SK-N-SH treated with all-trans-retinoic acid at 6 μM for 48 hours (cell line): ENCODE results near the gene IL7R.

ENCODE experiments used
- ATAC-seq: fragments of 200-7000 bp; cut with Tn5 transposase; 3 replicates; pipeline ENCODE4 v1.9.1; 2020; ENCODE audit warnings: mild to moderate bottlenecking, moderate library complexity
- ARNTL ChIP-seq: fragments of 450-650 bp; formaldehyde crosslinking; IDR thresholded peaks from 2 replicates; pipeline ENCODE4 v1.5.0; 2020; ENCODE audit warnings: low read depth, mild to moderate bottlenecking, moderate library complexity, borderline replicate concordance
- BACH2 ChIP-seq: fragments of 250-450 bp; sonication (Bioruptor Pico); IDR thresholded peaks from 2 replicates; pipeline ENCODE4 v1.9.0; 2021; ENCODE audit warnings: mild to moderate bottlenecking, borderline replicate concordance
- CREB5 ChIP-seq: fragments of 250-450 bp; sonication (Bioruptor Pico); IDR thresholded peaks from 2 replicates; pipeline ENCODE4 v1.5.1; 2020; ENCODE audit warnings: low read depth, mild to moderate bottlenecking, moderate library complexity
- CSDC2 ChIP-seq: fragments of 250-450 bp; sonication (Bioruptor Pico); IDR thresholded peaks from 2 replicates; pipeline ENCODE4 v1.5.0; 2020; ENCODE audit warnings: mild to moderate bottlenecking, moderate library complexity
- ESRRG ChIP-seq: fragments of 250-450 bp; sonication (Bioruptor Pico); IDR thresholded peaks from 2 replicates; pipeline ENCODE4 v1.6.1; 2021; ENCODE audit warnings: mild to moderate bottlenecking
- GLIS3 ChIP-seq: fragments of 250-450 bp; sonication (Bioruptor Pico); IDR thresholded peaks from 2 replicates; pipeline ENCODE4 v1.5.0; 2020; ENCODE audit warnings: mild to moderate bottlenecking, moderate library complexity
- ISL1 ChIP-seq: fragments of 250-450 bp; sonication (Bioruptor Pico); IDR thresholded peaks from 2 replicates; pipeline ENCODE4 v2.1.2; 2022; ENCODE audit warnings: mild to moderate bottlenecking, moderate library complexity
- OSR1 ChIP-seq: fragments of 250-450 bp; sonication (Bioruptor Pico); IDR thresholded peaks from 2 replicates; pipeline ENCODE4 v1.8.0; 2022; ENCODE audit warnings: moderate library complexity, mild to moderate bottlenecking, inconsistent platforms
- POU6F1 ChIP-seq: fragments of 250-450 bp; sonication (Bioruptor Pico); IDR thresholded peaks from 2 replicates; pipeline ENCODE4 v1.8.0; 2021; ENCODE audit warnings: low read depth, mild to moderate bottlenecking, moderate library complexity, borderline replicate concordance
- PPARA ChIP-seq: fragments of 250-450 bp; sonication (Bioruptor Pico); IDR thresholded peaks from 2 replicates; pipeline ENCODE4 v1.5.0; 2020; ENCODE audit warnings: mild to moderate bottlenecking, borderline replicate concordance
- RARB ChIP-seq: fragments of 250-450 bp; sonication (Bioruptor Pico); IDR thresholded peaks from 2 replicates; pipeline ENCODE4 v1.8.0; 2021; ENCODE audit warnings: mild to moderate bottlenecking, moderate library complexity
- TCF4 ChIP-seq: fragments of 250-450 bp; sonication (Bioruptor Pico); IDR thresholded peaks from 2 replicates; pipeline ENCODE4 v1.8.0; 2021; ENCODE audit warnings: mild to moderate bottlenecking, moderate library complexity, borderline replicate concordance
- TOX ChIP-seq: fragments of 250-450 bp; sonication (Bioruptor Pico); IDR thresholded peaks from 2 replicates; pipeline ENCODE4 v1.8.0; 2021; ENCODE audit warnings: mild to moderate bottlenecking, moderate library complexity, borderline replicate concordance
- TSHZ2 ChIP-seq: fragments of 250-450 bp; sonication (Bioruptor Pico); IDR thresholded peaks from 2 replicates; pipeline ENCODE4 v1.5.0; 2020; ENCODE audit warnings: mild to moderate bottlenecking, moderate library complexity
- ZC3H10 ChIP-seq: fragments of 250-450 bp; sonication (Bioruptor Pico); IDR thresholded peaks from 2 replicates; pipeline ENCODE4 v1.5.1; 2021; ENCODE audit warnings: mild to moderate bottlenecking, moderate library complexity
- ZFP3 ChIP-seq: fragments of 250-450 bp; sonication (Bioruptor Pico); IDR thresholded peaks from 2 replicates; pipeline ENCODE4 v1.5.0; 2020; ENCODE audit warnings: mild to moderate bottlenecking, moderate library complexity
- ZFP30 ChIP-seq: fragments of 450-650 bp; formaldehyde crosslinking; IDR thresholded peaks from 2 replicates; pipeline ENCODE4 v1.5.0; 2022; ENCODE audit warnings: mild to moderate bottlenecking, moderate library complexity
- ZNF565 ChIP-seq: fragments of 450-650 bp; formaldehyde crosslinking; conservative IDR thresholded peaks from 2 replicates; pipeline ENCODE4 v1.5.0; 2020; ENCODE audit warnings: low read depth, mild to moderate bottlenecking, moderate library complexity
- ZNF70 ChIP-seq: fragments of 450-650 bp; formaldehyde crosslinking; IDR thresholded peaks from 2 replicates; pipeline ENCODE4 v1.5.0; 2020; ENCODE audit warnings: mild to moderate bottlenecking, moderate library complexity
- TF ChIP-seq, protein P1 (sequence below): fragments of 250-450 bp; sonication (Bioruptor Pico); IDR thresholded peaks from 2 replicates; pipeline ENCODE4 v1.8.0; 2020; ENCODE audit warnings: mild to moderate bottlenecking, moderate library complexity, borderline replicate concordance

The IL7R gene, protein sequence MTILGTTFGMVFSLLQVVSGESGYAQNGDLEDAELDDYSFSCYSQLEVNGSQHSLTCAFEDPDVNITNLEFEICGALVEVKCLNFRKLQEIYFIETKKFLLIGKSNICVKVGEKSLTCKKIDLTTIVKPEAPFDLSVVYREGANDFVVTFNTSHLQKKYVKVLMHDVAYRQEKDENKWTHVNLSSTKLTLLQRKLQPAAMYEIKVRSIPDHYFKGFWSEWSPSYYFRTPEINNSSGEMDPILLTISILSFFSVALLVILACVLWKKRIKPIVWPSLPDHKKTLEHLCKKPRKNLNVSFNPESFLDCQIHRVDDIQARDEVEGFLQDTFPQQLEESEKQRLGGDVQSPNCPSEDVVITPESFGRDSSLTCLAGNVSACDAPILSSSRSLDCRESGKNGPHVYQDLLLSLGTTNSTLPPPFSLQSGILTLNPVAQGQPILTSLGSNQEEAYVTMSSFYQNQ

GRCh38 chr5:35856765-35857351 is at the start of gene IL7R:
TSS of gene IL7R (plus strand) at chr5:35856891. CDS start at chr5:35856978, 87 bp downstream.
- no peak for TF ChIP-seq ZFP3
- TF ChIP-seq TSHZ2 = no peak
- TF ChIP-seq TOX (CRISPR knock-in tag) = no peak
- TF ChIP-seq ZNF565 (CRISPR knock-in tag) = no peak
- TF ChIP-seq CSDC2 (CRISPR knock-in tag) = no peak; the same call in 1 of the 2 replicates
- no peak for TF ChIP-seq PPARA (CRISPR knock-in tag)
- TF ChIP-seq ZC3H10 (CRISPR knock-in tag) = no peak
- peak; percentile 13 for ATAC-seq

GRCh38 chr5:35810601-35811000 is 46.1 kb upstream of the IL7R start:
- ATAC-seq = no peak
- no peak for TF ChIP-seq ARNTL (CRISPR knock-in tag)
- no peak for TF ChIP-seq TOX (CRISPR knock-in tag)
- no peak for TF ChIP-seq CREB5 (CRISPR knock-in tag)
- no peak for TF ChIP-seq ZFP30
- TF ChIP-seq TCF4 = no peak
- no peak for TF ChIP-seq RARB (CRISPR knock-in tag)
- no peak for TF ChIP-seq POU6F1 (CRISPR knock-in tag)

GRCh38 chr5:35811108-35811741 is 45.5 kb upstream of the IL7R start:
- TF ChIP-seq ESRRG (no peak), ISL1 (CRISPR knock-in tag) (no peak), GLIS3 (CRISPR knock-in tag) (no peak), RARB (CRISPR knock-in tag) (no peak), ARNTL (CRISPR knock-in tag) (no peak), ZNF70 (no peak), TCF4 (no peak), TSHZ2 (no peak), ZFP30 (no peak), ZNF565 (CRISPR knock-in tag) (no peak), TOX (CRISPR knock-in tag) (no peak), ZFP3 (no peak), BACH2 (CRISPR knock-in tag) (no peak), OSR1 (CRISPR knock-in tag) (no peak)
- TF ChIP-seq, protein P1, sequence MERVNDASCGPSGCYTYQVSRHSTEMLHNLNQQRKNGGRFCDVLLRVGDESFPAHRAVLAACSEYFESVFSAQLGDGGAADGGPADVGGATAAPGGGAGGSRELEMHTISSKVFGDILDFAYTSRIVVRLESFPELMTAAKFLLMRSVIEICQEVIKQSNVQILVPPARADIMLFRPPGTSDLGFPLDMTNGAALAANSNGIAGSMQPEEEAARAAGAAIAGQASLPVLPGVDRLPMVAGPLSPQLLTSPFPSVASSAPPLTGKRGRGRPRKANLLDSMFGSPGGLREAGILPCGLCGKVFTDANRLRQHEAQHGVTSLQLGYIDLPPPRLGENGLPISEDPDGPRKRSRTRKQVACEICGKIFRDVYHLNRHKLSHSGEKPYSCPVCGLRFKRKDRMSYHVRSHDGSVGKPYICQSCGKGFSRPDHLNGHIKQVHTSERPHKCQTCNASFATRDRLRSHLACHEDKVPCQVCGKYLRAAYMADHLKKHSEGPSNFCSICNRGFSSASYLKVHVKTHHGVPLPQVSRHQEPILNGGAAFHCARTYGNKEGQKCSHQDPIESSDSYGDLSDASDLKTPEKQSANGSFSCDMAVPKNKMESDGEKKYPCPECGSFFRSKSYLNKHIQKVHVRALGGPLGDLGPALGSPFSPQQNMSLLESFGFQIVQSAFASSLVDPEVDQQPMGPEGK (CRISPR knock-in tag) = no peak
- ATAC-seq = peak; percentile 63
